Epithelial cell of proximal tubule (primary cell): ENCODE data around the gene TBCEL. TPM values are rescaled to one million over a fixed set of nuclear protein-coding genes. Genes with fewer than 3 reads are reported as not detected.

Experiments used
- DNase-seq: peaks from one replicate; pipeline ENCODE4 v3.0.0-alpha.2; 2011; ENCODE audit warnings: low read depth
- H3K4me3 ChIP-seq: 2 replicates; pipeline ENCODE4 v1.5.1; 2011; ENCODE audit warnings: low read depth, mild to moderate bottlenecking, low read length
- total RNA-seq: library from RNA; depleted of rRNA; stranded (reverse); fragments of >200 nt; gene quantifications from 2 replicates; pipeline ENCODE4 v1.2.3, GENCODE V29; 2015
- TF ChIP-seq, protein P1 (sequence below): conservative IDR thresholded peaks from 2 replicates; pipeline ENCODE4 v1.5.1; 2012; ENCODE audit warnings: low read depth, mild to moderate bottlenecking, low read length

The TBCEL gene
- total RNA-seq, 1 donor from 2014 or later, result 6.1 TPM

DNA sequence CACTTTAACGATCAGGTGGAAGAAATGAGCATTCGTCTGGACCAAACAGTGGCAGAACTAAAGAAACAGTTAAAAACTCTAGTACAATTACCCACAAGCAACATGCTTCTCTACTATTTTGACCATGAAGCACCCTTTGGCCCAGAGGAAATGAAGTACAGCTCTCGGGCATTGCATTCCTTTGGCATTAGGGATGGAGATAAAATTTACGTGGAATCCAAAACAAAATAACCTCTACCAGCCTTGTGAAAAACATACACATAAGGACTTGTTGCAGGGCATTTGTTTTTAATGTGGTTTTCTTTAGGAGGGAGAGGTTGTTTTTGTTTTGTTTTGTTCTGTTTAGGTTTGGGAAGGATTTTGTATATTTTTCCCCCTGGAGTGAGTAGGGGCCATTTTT lies 63.0 kb downstream of the TBCEL start:
- no peak overlapping the region for H3K4me3 ChIP-seq
- DNase-seq, result no peak
- TF ChIP-seq, protein P1, sequence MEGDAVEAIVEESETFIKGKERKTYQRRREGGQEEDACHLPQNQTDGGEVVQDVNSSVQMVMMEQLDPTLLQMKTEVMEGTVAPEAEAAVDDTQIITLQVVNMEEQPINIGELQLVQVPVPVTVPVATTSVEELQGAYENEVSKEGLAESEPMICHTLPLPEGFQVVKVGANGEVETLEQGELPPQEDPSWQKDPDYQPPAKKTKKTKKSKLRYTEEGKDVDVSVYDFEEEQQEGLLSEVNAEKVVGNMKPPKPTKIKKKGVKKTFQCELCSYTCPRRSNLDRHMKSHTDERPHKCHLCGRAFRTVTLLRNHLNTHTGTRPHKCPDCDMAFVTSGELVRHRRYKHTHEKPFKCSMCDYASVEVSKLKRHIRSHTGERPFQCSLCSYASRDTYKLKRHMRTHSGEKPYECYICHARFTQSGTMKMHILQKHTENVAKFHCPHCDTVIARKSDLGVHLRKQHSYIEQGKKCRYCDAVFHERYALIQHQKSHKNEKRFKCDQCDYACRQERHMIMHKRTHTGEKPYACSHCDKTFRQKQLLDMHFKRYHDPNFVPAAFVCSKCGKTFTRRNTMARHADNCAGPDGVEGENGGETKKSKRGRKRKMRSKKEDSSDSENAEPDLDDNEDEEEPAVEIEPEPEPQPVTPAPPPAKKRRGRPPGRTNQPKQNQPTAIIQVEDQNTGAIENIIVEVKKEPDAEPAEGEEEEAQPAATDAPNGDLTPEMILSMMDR, result no peak

GRCh38 chr11:121089566-121089965 lies 65.7 kb downstream of the TBCEL start:
- no peak for DNase-seq
- H3K4me3 ChIP-seq, result no peak overlapping the region
- TF ChIP-seq, protein P1, result no peak

GRCh38 chr11:121090145-121090721 lies 66.3 kb downstream of the TBCEL start:
- H3K4me3 ChIP-seq, result no peak overlapping the region
- no peak for DNase-seq
- TF ChIP-seq, protein P1, result no peak

GRCh38 chr11:121091492-121092152 lies 67.7 kb downstream of the TBCEL start:
- TF ChIP-seq, protein P1, result no peak
- no peak for DNase-seq
- no peak overlapping the region for H3K4me3 ChIP-seq

DNA sequence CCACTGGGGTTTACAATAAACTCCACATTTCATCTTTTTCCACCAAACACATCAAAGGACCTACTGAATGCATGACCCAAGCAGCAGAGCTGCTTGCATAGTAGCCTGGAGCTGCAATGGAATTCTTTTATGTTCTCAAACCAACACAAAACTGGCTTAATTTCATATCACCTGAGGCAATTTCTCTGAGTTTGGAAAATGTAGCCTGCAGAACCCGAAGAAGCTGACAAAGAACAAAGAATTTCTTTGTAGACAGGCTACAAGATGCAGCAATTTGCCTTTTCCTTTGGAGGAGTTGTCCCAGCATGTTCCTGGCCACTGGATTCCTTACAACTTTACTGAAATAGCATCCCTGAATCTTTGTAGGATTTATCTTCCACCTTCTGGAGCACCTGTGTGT lies 71.7 kb downstream of the TBCEL start:
- DNase-seq, result no peak
- TF ChIP-seq, protein P1, result no peak
- no peak overlapping the region for H3K4me3 ChIP-seq

DNA sequence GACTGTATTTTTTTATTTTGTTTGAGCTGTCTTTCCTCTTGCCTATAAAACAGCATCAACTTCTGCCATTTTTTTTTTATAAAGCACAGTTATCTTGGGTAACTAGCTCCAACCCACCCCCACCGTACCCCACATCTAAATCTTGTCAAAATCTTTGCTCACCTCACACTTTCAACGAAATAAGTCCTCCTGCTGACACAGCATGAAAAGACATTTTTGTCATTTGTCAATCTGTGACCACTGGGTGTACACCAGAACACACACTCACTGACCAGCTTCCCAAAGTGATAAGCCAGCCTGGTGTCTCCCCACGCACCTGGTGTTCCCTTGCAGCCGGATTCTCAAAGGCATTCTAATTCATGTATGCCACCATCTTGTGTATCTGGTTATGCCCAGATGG lies 75.5 kb downstream of the TBCEL start:
- TF ChIP-seq, protein P1, result no peak
- H3K4me3 ChIP-seq, result no peak overlapping the region
- no peak for DNase-seq

DNA sequence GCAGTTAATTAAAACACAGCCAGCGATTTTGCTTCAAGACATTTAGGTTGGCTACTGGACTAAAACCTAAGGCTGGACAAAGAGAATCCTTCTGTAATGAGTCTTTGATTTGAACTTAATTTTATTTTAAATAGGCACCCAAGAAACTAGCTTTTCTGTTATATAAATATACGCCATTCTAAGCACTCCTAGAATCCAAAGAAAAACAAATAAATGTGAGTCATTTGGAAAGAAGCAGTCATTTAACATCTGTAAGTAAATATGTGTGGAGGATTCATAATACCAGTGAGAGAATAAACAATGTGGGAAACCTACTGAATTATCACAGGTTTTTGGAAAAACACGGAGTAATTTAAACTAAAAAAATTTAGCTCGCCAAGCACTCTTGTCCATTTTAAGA lies 76.0 kb downstream of the TBCEL start:
- DNase-seq, result no peak
- TF ChIP-seq, protein P1, result no peak
- no peak overlapping the region for H3K4me3 ChIP-seq
